ENCODE results near the gene IGSF8. TPM values are rescaled to one million over a fixed set of nuclear protein-coding genes. Genes with fewer than 3 reads are reported as not detected.

IGSF8 gene
- polyA plus RNA-seq, 1 donor from 2014 or later, result 27.3 TPM

DNA sequence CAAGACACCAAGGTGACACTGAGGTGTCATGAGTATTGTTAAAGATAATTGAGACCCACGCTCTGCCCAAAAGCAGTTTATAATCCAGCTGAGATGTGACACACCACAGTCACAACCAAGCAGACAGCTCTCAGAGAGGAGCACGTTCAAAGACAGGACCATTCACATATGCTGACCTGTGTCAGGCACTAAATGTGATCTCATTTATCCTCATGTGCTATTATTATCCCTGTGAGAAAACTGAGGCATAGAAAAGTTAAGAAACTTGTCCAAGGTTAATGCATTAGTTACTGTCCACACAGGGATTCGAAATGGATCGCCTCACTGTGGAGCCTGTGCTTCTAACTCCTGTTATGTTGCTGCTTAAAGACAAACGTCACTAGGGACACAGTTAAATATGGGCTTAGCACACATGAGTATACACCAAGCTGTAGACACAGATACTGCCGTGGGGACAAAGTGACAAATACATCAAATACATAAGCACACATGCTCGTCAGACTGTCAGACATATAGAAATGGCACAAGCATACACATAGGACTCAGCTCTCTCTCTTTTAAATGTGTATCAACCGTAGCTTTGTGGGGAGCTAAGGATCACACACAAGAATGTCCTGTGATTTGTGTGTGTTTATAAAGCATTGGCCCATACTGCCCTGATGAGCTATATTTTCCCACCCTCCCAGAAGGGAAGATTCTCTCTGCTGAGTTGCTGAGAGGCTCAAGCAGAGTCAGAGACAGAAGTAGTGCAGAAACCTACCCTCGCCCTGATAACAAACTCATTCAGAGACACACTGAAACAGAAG, 3.5 kb upstream of the IGSF8 start:
- Histone ChIP-seq H3K27me3 (ENCODE audit: insufficient read depth, low read depth, low read length) (no peaks in the 10 kb centered on the region), H2AFZ (ENCODE audit: low read depth, low read length) (no peak overlapping the region), H3K9me3 (ENCODE audit: low read length) (no peaks in the 10 kb centered on the region), H3K9ac (ENCODE audit: low read length) (no peak overlapping the region), H3K27ac (ENCODE audit: low read length) (no peak overlapping the region), H3K79me2 (replicated peaks; ENCODE audit: insufficient read depth, low read length) (no peaks in the 10 kb centered on the region), H4K20me1 (ENCODE audit: insufficient read depth) (no peaks in the 10 kb centered on the region), H3F3A (ENCODE audit: insufficient read depth, low read length, poor library complexity, severe bottlenecking) (no peaks in the 10 kb centered on the region), H3K4me2 (ENCODE audit: low read length) (no peak overlapping the region), H3K4me3 (ENCODE audit: low read length) (no peak overlapping the region), H3K36me3 (ENCODE audit: insufficient read depth, low read length) (no peaks in the 10 kb centered on the region), H3K9me2 (ENCODE audit: insufficient read depth, low read length) (no peaks in the 10 kb centered on the region)
- TF ChIP-seq EZH2 (IDR thresholded peaks at IDR 0.05; ENCODE audit: borderline replicate concordance, insufficient read depth, low read length, poor library complexity, severe bottlenecking) (no peak), EP300 (conservative IDR thresholded peaks at IDR 0.05; ENCODE audit: poor library complexity, severe bottlenecking) (peak; percentile 14), TAF1 (IDR thresholded peaks at IDR 0.05; ENCODE audit: low read depth) (no peak)
- TF ChIP-seq, protein P1, sequence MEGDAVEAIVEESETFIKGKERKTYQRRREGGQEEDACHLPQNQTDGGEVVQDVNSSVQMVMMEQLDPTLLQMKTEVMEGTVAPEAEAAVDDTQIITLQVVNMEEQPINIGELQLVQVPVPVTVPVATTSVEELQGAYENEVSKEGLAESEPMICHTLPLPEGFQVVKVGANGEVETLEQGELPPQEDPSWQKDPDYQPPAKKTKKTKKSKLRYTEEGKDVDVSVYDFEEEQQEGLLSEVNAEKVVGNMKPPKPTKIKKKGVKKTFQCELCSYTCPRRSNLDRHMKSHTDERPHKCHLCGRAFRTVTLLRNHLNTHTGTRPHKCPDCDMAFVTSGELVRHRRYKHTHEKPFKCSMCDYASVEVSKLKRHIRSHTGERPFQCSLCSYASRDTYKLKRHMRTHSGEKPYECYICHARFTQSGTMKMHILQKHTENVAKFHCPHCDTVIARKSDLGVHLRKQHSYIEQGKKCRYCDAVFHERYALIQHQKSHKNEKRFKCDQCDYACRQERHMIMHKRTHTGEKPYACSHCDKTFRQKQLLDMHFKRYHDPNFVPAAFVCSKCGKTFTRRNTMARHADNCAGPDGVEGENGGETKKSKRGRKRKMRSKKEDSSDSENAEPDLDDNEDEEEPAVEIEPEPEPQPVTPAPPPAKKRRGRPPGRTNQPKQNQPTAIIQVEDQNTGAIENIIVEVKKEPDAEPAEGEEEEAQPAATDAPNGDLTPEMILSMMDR (IDR thresholded peaks at IDR 0.05; ENCODE audit: poor library complexity, severe bottlenecking), result no peak

DNA sequence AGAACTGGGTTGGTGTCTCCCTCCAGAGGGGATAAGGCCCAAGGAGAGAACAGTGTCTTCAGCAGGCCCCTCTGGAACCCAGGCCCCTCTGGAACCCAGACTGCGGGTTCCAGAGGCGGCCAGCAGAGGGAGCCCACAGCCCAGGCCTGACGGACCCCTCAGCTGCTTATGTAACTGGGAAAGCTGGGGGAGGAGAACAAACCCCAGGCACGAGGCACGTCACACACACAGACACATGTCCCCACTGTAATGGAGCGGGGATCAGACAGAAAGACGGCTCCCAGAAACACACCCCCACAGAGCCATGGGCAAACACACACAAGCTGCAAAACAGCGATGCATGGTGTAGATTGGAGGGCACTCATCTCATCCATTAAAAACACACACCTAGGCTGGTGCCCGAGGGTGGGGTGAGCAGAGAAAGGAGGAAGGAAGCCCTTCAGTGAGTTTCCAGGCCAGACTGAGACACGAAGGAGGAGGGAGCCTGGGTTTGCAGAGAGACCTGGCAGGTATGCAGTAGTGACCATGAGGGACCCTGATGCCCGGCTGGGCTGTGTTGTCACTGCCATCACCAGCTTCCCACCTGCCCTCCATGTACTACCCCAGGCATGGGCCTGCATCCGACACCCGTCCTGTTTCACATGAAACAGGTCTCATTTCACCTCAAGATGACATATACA, 2.8 kb upstream of the IGSF8 start:
- Histone ChIP-seq H3K27ac (ENCODE audit: low read length) (no peak overlapping the region), H2AFZ (ENCODE audit: low read depth, low read length) (no peak overlapping the region), H3K36me3 (ENCODE audit: insufficient read depth, low read length) (no peaks in the 10 kb centered on the region), H3K9ac (ENCODE audit: low read length) (no peak overlapping the region), H3F3A (ENCODE audit: insufficient read depth, low read length, poor library complexity, severe bottlenecking) (no peaks in the 10 kb centered on the region), H3K27me3 (ENCODE audit: insufficient read depth, low read depth, low read length) (no peaks in the 10 kb centered on the region), H3K9me2 (ENCODE audit: insufficient read depth, low read length) (no peaks in the 10 kb centered on the region), H3K4me2 (ENCODE audit: low read length) (no peak overlapping the region), H4K20me1 (ENCODE audit: insufficient read depth) (no peaks in the 10 kb centered on the region), H3K4me3 (ENCODE audit: low read length) (no peak overlapping the region), H3K79me2 (replicated peaks; ENCODE audit: insufficient read depth, low read length) (no peaks in the 10 kb centered on the region), H3K9me3 (ENCODE audit: low read length) (no peaks in the 10 kb centered on the region)
- peak; percentile 56 for TF ChIP-seq MXI1 (conservative IDR thresholded peaks at IDR 0.05; ENCODE audit: poor library complexity, severe bottlenecking)
- no peak for TF ChIP-seq EP300 (conservative IDR thresholded peaks at IDR 0.05; ENCODE audit: poor library complexity, severe bottlenecking)
- TF ChIP-seq, protein P2, sequence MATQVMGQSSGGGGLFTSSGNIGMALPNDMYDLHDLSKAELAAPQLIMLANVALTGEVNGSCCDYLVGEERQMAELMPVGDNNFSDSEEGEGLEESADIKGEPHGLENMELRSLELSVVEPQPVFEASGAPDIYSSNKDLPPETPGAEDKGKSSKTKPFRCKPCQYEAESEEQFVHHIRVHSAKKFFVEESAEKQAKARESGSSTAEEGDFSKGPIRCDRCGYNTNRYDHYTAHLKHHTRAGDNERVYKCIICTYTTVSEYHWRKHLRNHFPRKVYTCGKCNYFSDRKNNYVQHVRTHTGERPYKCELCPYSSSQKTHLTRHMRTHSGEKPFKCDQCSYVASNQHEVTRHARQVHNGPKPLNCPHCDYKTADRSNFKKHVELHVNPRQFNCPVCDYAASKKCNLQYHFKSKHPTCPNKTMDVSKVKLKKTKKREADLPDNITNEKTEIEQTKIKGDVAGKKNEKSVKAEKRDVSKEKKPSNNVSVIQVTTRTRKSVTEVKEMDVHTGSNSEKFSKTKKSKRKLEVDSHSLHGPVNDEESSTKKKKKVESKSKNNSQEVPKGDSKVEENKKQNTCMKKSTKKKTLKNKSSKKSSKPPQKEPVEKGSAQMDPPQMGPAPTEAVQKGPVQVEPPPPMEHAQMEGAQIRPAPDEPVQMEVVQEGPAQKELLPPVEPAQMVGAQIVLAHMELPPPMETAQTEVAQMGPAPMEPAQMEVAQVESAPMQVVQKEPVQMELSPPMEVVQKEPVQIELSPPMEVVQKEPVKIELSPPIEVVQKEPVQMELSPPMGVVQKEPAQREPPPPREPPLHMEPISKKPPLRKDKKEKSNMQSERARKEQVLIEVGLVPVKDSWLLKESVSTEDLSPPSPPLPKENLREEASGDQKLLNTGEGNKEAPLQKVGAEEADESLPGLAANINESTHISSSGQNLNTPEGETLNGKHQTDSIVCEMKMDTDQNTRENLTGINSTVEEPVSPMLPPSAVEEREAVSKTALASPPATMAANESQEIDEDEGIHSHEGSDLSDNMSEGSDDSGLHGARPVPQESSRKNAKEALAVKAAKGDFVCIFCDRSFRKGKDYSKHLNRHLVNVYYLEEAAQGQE (IDR thresholded peaks at IDR 0.05; ENCODE audit: borderline replicate concordance), result no peak
- TF ChIP-seq, protein P1 (IDR thresholded peaks at IDR 0.05; ENCODE audit: poor library complexity, severe bottlenecking), result peak; percentile 94
- no peak for TF ChIP-seq POLR2AphosphoS5 (IDR thresholded peaks at IDR 0.05)
- peak; percentile 94 for TF ChIP-seq RAD21 (conservative IDR thresholded peaks at IDR 0.05)
- no peak for TF ChIP-seq EZH2 (IDR thresholded peaks at IDR 0.05; ENCODE audit: borderline replicate concordance, insufficient read depth, low read length, poor library complexity, severe bottlenecking)
- TF ChIP-seq SMC3 (conservative IDR thresholded peaks at IDR 0.05; ENCODE audit: poor library complexity), result peak; percentile 94
- no peak for TF ChIP-seq TAF1 (IDR thresholded peaks at IDR 0.05; ENCODE audit: low read depth)
